SK-N-DZ (cell line): Measurements from ENCODE around the gene IPCEF1.
"Not testable (repeated sequence)": the region's sequence is repeated elsewhere in the genome, so short reads cannot be mapped to it uniquely, and the experiment has no call there.

Experiments used
- DNase-seq: peaks from one replicate; pipeline ENCODE4 v3.0.0-alpha.2; 2015; ENCODE audit warnings: low spot score

Gene IPCEF1

GRCh38 chr6:154334147-154334546 lies 22.5 kb downstream of the IPCEF1 start:
- not testable (repeated sequence) for DNase-seq

GRCh38 chr6:154331750-154332149 lies 24.9 kb downstream of the IPCEF1 start:
- no peak for DNase-seq

- no peak for DNase-seq
Measured at GRCh38 chr6:154329350-154330170, 27.0 kb downstream of the IPCEF1 start.

- DNase-seq = not testable (repeated sequence)
Measured at GRCh38 chr6:154327313-154327712, 29.3 kb downstream of the IPCEF1 start.

GRCh38 chr6:154325142-154325541 lies 31.5 kb downstream of the IPCEF1 start:
- no peak for DNase-seq

- no peak for DNase-seq
Measured at GRCh38 chr6:154320181-154320580, 36.4 kb downstream of the IPCEF1 start.

GRCh38 chr6:154319231-154319858 lies 37.3 kb downstream of the IPCEF1 start:
- peak; percentile 2 for DNase-seq

- no peak for DNase-seq
Measured at GRCh38 chr6:154318721-154319120, 37.9 kb downstream of the IPCEF1 start.

GRCh38 chr6:154316131-154316530 lies 40.5 kb downstream of the IPCEF1 start:
- no peak for DNase-seq

GRCh38 chr6:154314084-154314483 lies 42.5 kb downstream of the IPCEF1 start:
- no peak for DNase-seq

GRCh38 chr6:154308986-154309385 lies 47.6 kb downstream of the IPCEF1 start:
- DNase-seq = no peak

GRCh38 chr6:154307696-154308425 lies 48.7 kb downstream of the IPCEF1 start:
- no peak for DNase-seq

GRCh38 chr6:154307147-154307546 lies 49.5 kb downstream of the IPCEF1 start:
- DNase-seq = not testable (repeated sequence)

GRCh38 chr6:154306696-154307095 lies 49.9 kb downstream of the IPCEF1 start:
- no peak for DNase-seq

GRCh38 chr6:154304191-154304590 lies 52.4 kb downstream of the IPCEF1 start:
- DNase-seq = no peak

GRCh38 chr6:154303642-154304041 lies 53.0 kb downstream of the IPCEF1 start:
- DNase-seq = not testable (repeated sequence)

GRCh38 chr6:154301839-154302752 lies 54.5 kb downstream of the IPCEF1 start:
- DNase-seq = no peak

- DNase-seq = no peak
Measured at GRCh38 chr6:154301086-154301625, 55.4 kb downstream of the IPCEF1 start.

- DNase-seq = no peak
Measured at GRCh38 chr6:154298297-154298696, 58.3 kb downstream of the IPCEF1 start.

- no peak for DNase-seq
Measured at GRCh38 chr6:154297721-154298120, 58.9 kb downstream of the IPCEF1 start.

GRCh38 chr6:154297210-154297609 lies 59.4 kb downstream of the IPCEF1 start:
- DNase-seq = no peak
